HG03175 (cell line): ENCODE results near the gene ABCC2.
"Not testable (repeated sequence)": the region's sequence is repeated elsewhere in the genome, so short reads cannot be mapped to it uniquely, and the experiment has no call there.

Experiments used
- ATAC-seq: cut with Tn5 transposase; IDR thresholded peaks from one replicate; pipeline ENCODE4 v1.9.1; 2021; ENCODE audit warnings: mild to moderate bottlenecking, moderate library complexity; ENCODE audit not compliant: unreplicated experiment

ABCC2 gene

DNA sequence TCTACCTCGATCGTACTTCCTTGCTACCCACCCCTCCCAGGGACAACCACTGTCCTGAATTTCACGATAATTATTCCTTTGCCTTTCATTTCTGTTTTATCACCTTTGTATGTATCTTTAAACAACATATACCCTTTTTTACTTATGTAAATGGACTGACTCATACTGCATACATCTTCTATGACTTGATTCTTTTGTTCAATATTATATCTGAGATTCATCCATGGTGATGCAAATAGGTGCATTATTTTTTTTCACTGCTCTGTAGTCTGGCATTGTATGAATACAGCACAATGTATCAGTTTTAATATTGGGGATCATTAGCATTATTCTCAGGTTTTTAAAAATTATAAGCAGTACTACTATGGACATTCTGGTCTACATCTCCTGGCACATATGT lies 69.4 kb downstream of the ABCC2 start:
- ATAC-seq, result no peak

DNA sequence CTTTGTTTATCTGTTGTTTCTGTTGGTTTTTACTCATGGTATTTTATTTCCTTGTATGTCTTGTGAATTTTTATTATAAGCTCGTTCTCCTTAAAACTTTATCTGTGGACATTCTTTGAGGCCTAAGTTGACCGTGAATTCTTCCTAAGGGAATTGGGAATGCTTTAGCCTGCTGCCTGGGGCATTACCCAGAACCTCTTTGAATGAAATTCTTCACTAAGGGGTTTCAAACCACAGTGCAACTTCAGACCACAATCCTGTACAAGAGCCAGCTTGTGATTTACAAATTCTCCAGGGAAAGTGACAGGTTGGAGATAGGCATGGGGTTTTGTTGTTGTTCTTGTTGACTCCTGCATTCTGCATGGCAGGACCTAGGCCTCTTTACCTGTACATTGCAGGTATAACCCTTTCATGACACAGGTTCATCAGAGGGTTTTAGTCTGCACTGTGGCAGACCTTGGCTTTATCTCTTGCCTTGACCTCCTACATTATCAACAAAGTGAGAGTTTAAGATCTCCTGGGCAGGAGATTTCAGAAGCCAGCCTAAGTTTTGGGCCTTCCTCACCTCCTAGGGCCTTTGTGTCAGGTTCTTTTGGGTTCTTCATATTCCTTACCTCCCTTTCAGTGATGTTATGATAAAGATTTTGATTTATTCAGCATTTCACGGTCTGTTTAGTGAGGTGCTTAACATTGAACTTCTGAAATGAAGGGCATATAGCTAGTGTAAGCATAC lies 70.2 kb downstream of the ABCC2 start:
- no peak for ATAC-seq

DNA sequence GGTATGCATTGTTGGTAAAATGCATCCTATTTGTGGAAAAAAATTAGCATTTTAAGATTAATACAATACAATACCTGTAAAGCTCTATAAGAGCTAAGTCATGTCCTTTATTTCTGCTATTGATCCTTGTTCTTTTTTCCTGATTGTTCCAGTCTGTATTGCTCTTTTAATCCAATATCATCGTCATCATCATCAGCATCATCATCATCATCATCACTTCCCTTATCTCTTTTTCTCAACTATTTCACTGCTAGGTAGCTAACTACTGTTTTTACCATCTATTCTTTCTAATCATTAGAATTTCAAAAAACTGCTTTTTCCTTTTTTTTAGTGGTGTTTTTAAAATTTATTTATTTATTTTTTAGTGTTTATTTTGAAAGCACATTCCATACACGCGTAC lies 71.2 kb downstream of the ABCC2 start:
- ATAC-seq, result no peak

DNA sequence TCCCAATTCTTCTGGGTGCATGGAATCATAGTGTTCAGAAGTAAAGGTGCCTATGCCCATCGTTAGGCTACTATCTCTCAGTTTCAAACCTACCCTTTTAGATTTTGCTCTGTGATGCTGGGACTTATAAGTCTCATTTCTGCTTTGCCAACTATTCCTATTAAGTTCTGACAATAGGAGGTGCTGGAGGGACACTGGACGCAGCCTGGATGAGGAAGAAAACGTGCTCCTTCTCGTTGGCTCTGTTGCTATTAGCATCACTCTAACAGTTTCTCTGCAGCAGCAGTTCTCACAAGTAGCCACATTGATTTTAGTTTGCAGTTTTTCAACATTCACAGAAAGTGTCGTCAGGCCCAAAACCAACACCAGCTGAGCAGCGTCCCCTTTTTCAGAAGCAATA lies 72.4 kb downstream of the ABCC2 start:
- no peak for ATAC-seq

DNA sequence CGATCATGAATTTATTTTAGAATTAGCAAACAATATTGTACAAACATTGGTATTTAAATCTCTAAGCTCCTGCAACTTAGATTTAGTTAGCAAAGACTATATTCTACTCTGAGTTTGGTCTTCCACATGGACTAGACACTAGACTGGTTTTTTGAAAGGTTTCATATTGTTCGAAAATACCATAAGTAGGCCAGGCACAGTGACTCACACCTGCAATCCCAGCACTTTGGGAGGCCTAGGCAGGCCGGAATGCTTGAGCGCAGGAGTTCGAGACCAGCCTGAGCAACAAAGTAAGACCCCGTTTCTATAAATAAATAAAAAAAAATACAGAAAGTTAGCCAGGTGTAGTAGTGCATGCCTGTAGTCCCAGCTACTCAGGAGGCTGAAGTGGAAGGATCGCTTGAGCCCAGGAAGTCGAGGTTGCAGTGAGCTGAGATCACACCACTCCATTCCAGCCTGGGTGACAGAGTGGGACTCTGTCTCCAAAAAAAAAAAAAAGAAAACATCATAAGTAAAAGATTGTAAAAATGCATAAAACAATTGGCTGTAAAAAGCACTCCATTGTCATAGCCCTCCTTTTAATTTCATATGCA lies 73.1 kb downstream of the ABCC2 start:
- no peak for ATAC-seq

DNA sequence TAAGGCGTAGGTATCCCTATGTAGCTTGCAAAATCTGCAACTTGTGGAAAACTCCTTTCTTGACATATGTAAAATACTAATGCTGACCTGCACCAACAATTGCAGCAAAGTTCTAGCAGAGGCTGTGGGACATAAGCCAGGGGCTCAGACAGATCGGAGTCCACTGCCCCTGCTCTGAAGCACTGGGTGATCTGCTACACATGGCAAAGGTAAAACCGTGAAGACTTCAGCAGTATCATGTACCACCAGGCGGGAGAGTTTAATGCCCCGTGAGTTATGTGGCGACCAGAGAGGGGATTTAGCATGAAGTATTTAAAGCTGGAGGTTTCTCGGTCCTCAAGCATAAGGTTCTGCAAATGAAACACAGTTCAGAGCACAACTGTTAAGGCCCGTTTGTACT lies 76.4 kb downstream of the ABCC2 start:
- ATAC-seq, result no peak

DNA sequence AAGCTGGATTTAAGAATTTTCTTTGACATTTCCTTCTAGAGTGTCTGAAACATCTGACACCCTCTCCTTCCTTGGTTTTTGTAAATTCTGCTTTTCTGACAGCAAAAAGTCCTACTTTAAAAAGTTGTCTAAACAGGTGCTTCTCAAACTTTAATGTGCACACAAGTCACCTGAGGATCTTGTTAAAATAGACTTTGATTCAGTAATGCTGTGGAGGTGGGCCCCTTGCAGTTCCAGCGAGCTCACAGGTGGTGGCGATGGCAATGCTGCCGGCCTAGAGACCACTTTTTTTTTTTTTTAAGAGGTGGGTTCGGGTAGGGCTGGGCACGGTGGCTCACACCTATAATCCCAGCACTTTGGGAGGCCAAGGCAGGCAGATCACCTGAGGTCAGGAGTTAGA lies 77.1 kb downstream of the ABCC2 start:
- no peak for ATAC-seq

DNA sequence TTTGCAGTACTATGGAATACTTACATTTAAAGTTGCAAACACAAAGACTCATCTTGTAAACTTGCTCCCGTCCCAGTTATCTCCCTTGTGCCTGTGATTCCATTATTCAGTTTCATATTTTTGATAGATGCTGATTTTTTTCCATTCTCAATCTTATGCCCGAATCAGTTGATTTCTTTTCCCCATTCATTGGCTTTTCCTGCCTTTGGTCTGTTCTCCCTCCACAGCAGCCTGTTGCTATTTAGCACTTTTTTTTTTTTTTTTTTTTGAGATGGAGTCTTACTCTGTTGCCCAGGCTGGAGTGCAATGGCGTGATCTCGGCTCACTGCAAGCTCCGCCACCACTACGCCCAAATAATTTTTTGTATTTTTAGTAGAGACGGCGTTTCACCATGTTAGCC lies 78.0 kb downstream of the ABCC2 start:
- no peak for ATAC-seq

DNA sequence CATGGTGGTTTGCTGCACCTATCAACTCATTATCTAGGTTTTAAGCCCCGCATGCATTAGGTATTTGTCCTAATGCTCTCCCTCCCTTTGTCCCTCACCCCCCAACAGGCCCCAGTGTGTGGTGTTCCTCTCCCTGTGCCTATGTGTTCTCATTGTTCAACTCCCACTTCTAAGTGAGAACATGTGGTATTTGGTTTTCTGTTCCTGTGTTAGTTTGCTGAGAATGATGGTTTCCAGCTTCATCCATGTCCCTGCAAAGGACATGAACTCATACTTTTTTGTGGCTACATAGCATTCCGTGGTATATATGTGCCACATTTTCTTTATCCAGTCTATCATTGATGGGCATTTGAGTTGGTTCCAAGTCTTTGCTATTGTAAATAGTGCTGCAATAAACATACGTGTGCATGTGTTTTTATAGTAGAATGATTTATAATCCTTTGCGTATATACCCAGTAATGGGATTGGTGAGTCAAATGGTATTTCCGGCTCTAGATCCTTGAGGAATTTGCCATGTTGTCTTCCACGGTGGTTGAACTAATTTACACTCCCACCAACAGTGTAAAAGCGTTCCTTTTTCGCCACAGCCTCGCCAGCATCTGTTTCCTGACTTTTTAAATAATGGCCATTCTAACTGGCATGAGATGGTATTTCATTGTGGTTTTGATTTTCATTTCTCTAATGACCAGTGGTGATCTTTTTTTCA lies 81.2 kb downstream of the ABCC2 start:
- ATAC-seq, result not testable (repeated sequence)

DNA sequence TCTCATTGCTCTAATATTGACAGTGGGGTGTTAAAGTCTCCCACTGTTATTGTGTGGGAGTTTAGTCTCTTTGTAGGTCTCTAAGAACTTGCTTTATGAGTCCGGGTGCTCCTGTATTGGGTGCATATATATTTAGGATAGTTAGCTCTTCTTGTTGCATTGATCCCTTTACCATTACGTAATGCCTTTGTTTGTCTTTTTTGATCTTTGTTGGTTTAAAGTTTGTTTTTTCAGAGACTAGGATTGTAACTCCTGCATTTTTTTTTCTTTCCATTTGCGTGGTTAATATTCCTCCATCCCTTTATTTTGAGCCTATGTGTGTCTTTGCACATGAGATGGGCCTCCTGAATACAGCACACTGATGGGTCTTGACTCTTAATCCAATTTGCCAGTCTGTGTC lies 84.8 kb downstream of the ABCC2 start:
- not testable (repeated sequence) for ATAC-seq

DNA sequence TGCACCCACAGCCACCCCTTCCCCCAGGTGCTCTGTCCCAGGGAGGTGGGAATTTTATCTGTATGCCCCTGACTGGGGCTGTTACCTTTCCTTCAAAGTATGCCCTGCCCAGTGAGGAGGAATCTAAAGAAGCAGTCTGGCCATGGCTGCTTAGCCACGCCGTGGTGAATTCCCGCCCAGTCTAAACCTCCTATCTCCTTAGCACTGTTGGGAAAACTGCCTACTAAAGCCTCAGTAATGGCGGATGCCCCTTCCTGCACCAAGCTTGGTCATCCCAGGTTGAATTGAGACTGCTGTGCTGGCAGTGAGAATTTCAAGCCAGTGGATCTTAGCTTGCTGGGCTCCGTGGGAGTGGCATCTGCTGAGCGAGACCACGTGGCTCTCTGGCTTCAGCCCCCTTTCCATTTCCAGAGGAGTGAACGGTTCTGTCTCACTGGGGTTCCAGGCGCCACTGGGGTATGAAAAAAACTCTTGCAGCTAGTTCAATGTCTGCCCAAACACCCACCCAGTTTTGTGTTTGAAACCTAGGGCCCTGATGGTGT lies 87.2 kb downstream of the ABCC2 start:
- ATAC-seq, result no peak

DNA sequence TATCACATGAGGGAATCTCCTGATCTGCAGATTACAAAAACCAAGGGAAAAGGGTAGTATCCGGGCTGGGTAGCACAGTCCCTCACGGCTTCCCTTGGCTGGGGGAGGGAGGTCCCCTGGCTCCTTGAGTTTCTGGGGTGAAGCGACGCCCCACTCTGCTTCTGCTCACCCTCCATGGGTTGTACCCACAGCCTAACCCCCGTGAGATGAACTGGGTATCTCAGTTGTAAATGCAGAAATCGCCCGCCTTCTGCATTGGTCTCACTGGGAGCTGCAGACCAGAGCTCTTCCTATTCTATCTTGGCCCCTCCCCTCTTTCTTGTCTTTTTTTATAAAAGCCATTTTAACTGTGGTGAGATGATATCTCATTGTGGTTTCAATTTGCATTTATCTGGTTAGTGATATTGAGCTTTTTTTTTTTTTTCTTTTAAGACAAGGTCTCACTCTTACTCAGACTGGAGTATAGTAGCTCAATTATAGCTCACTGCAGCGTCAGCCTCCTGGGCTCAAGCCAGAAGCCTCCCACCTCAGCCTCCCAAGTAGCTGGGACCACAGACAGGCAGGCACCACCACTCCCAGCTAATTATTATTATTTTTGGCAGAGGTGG lies 87.8 kb downstream of the ABCC2 start:
- no peak for ATAC-seq

DNA sequence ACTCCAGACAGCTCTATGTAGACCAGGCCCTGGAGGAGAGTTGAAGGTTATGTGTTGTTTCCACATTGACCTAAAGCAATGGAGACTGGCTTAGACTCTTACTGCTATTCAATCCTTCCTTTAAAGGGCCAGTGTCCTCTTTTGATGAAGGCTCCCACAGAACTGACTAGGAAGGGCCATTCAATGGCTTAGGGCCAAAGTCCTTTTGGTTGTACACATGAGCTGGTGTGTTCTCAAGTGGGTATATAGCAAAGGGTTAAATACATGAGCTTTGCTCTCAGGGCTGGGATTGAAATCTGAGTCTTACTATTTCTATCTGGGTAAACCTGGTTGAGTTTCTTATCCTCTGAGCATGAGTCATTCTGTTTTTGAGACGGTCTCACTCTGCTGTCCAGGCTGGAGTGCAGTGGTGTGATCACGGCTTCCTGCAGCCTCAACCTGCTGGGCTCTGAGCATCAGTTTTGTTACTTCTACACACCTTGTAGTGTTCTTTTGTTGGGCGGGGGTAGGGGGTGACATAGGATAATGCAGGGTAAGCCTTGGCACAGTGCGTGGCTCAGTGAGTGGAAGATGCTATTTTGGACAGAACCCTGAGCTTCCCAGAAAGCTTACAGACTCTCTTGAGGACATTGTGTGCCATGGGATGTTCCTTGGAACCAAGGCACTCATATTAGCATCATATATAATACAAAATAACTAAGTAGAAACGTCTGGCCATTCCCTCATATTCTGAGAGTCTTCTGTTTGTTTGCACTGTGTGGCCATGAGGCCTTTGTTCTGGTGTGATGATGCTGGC lies 90.1 kb downstream of the ABCC2 start:
- ATAC-seq, result no peak

DNA sequence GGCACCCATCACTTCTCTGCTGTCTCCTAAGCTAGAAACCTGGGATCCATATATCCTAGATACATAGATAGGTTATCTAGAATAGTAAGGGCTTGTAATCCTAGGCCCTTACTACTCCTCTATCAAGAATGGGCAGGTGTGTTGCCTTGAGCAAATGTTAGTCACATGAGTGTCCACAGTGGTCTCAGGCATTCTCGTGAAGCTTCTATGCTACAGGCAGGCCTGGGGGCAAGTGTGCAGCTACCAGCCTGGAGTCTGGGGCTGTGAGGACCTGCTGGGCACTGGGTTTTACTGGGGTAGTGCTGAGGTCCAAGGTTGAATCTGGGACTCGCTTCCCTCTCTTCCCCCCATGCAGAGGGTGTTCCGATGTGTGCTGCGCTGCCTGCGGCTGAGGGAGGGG lies 91.4 kb downstream of the ABCC2 start:
- no peak for ATAC-seq

DNA sequence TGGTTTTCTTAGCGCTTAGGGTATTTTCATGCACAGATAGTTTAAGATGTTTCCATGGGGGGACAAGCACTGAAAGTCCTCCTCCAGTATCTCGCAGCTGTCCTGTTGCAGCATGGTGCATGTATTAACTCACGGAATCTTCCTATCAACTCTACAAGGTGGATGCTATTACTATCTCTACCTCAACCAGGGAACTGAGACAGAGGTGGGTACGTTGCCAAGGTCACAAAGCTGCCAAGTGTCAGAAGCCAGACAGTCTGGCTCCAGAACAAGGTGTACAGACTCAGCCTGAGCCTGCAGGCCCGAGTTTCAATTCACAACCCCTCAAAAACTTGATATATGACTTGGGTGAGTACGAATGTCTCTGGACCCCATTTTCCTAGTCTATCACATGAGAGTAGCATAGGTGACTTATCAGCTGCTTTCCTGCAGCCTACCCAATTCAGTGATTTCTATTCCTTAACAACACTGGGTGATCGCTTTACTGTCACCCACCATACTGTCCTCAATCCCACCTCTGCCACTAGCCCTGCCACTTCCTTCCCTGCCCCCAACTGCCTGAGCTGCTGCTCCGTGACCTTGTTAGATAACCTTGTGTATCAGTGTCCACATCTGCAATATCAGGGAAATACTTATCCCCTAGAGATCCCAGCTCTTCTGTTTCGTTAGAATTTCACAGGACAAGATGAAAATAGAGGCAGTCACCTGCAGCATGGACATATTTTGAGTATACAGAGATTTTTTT lies 92.1 kb downstream of the ABCC2 start:
- no peak for ATAC-seq

DNA sequence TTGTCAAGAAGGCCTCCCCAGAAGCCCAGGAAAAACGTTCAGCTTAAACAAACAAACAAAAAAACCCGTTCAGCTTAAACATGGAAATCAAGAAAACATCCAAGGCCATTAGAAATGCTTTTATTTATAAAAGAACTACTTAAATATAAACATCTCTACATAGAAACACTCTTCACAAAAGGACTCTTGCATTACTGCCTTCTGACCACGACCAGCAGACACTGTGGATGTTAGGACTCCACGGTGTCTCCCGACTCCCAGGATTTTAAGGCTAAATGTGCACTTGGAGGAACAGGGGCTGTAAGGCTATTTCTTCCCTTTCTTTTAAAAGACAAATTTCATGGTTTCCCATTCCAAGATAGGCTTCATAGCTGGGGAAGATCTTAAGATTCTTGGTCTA lies 93.0 kb downstream of the ABCC2 start:
- ATAC-seq, result no peak

DNA sequence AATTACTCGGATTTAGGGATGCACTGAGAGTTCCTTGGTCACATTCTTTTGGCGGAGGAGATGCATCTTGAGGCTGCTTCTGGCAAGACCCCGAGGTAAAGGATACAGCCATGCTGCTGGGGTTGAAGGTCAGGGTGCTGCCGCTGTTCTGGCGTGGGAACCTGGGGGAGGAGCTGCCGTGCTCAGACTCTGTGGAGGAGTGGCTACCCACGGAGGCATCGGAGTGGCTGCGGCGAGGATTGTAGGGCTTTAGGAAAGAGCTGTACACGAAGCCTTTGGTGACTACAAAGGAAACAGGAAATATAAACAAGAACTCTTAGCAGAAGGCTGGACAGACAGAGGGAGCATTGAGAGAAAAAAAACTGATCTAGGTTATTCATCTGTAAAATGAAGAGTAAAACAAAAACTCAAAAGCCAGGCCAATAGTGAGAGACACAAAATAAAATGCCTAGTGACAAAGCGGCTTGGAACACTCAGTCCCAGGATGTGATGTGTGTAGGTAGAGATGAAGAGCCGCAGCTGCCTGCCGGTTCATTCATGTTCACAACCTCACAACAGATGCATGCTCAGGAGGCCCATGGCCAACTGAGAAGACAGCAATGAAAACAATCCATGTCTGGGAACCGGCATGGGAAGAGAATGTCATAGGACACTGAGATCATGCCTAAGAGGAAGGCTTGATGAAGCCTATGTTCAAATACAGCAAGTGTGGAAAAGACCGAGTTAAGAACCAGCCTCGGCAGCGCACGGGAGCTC lies 97.8 kb downstream of the ABCC2 start:
- no peak for ATAC-seq

DNA sequence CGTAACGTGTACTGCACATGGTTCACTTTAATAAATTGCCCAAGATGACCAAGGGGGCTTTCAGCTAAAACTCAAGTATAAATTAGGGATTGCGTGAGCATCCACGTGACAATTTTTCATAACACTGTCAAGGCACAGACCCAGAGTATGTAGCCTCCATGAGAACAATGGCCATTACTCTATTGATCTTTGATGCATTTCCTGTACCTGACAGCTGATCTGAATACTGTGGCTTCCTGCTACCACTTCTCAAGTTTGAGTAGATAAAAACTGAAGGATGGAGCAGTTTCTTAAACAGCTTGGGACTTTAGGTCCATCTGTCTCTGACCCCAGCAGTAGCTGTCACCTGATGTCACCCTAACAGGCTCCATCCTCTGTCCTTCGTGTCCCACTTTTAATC lies 98.9 kb downstream of the ABCC2 start:
- ATAC-seq, result no peak

DNA sequence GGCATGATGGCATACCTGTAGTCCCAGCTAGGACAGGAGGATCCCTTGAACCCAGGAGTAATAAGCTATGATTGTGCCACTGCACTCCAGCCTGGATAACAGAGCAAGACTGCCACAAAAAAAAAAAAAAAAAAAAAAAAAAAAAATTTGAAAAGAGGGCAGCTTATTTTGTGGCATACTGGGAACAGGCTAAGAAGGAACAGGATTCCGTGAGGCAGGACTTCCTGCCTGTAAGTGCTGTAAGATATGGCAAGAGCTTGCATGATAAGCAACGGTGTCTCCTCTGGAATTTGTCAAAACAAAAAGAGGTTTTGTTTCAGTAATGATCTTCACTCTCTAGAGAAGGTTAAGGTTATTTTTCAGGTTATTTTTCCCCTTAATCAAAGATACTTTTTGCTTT lies 101.1 kb downstream of the ABCC2 start:
- no peak for ATAC-seq
